DOHH2 (cell line): ENCODE measurements around the gene KLHL26.
A peak's percentile ranks its signal among the peaks of the same experiment; 100 is the strongest.
"Not testable (repeated sequence)": the region's sequence is repeated elsewhere in the genome, so short reads cannot be mapped to it uniquely, and the experiment has no call there.

Experiments used
- H3F3A ChIP-seq: fragments of 200-600 bp; sonication (generic), shearing (Covaris generic); 2 replicates; pipeline ENCODE4 v1.6.0; 2016; ENCODE audit warnings: antibody characterized with exemption, mild to moderate bottlenecking; ENCODE audit not compliant: control insufficient read depth, insufficient read depth
- H3K27ac ChIP-seq: fragments of 200-600 bp; sonication (generic); 2 replicates; pipeline ENCODE4 v1.5.1; 2014; ENCODE audit warnings: low read depth, mild to moderate bottlenecking, low read length, moderate library complexity
- H3K27me3 ChIP-seq: fragments of 200-600 bp; sonication (generic); 2 replicates; pipeline ENCODE4 v1.6.1; 2014; ENCODE audit warnings: mild to moderate bottlenecking, low read length, mixed read lengths; ENCODE audit not compliant: control insufficient read depth
- H3K36me3 ChIP-seq: fragments of 200-600 bp; sonication (generic); 2 replicates; pipeline ENCODE4 v1.6.1; 2014; ENCODE audit warnings: mild to moderate bottlenecking, low read length, moderate library complexity, mixed read lengths; ENCODE audit not compliant: control insufficient read depth
- H3K4me1 ChIP-seq: fragments of 200-600 bp; sonication (generic); 2 replicates; pipeline ENCODE4 v1.6.1; 2014; ENCODE audit warnings: mild to moderate bottlenecking, low read length, mixed read lengths; ENCODE audit not compliant: control insufficient read depth
- H3K4me2 ChIP-seq: fragments of 200-600 bp; sonication (generic); 2 replicates; pipeline ENCODE4 v1.6.0; 2014; ENCODE audit warnings: mild to moderate bottlenecking, low read length, moderate library complexity
- H3K4me3 ChIP-seq: fragments of 200-600 bp; sonication (generic); 2 replicates; pipeline ENCODE4 v1.5.1; 2014; ENCODE audit warnings: mild to moderate bottlenecking, low read length, mixed read lengths
- H3K79me2 ChIP-seq: fragments of 200-600 bp; sonication (generic); 2 replicates; pipeline ENCODE4 v1.6.1; 2014; ENCODE audit warnings: mild to moderate bottlenecking, low read length, mixed read lengths; ENCODE audit not compliant: control insufficient read depth
- H3K9me2 ChIP-seq: fragments of 200-600 bp; sonication (generic); replicated peaks from 2 replicates; pipeline ENCODE4 v1.6.1; 2014; ENCODE audit warnings: mild to moderate bottlenecking, low read length, mixed read lengths; ENCODE audit not compliant: control insufficient read depth
- H3K9me3 ChIP-seq: fragments of 200-600 bp; sonication (generic); 2 replicates; pipeline ENCODE4 v1.6.1; 2014; ENCODE audit warnings: antibody characterized with exemption, low read length, mixed read lengths; ENCODE audit not compliant: control insufficient read depth, insufficient read depth
- H4K20me1 ChIP-seq: fragments of 200-600 bp; sonication (generic); 2 replicates; pipeline ENCODE4 v1.6.0; 2014; ENCODE audit warnings: low read depth, mild to moderate bottlenecking, antibody characterized with exemption, low read length, moderate library complexity; ENCODE audit not compliant: control insufficient read depth, insufficient read depth
- CTCF ChIP-seq: fragments of 200-600 bp; sonication (generic); IDR thresholded peaks from one replicate; pipeline ENCODE4 v1.5.1; 2014; ENCODE audit warnings: antibody characterized with exemption, mild to moderate bottlenecking, low read depth, low read length; ENCODE audit not compliant: poor library complexity, severe bottlenecking
- EZH2phosphoT487 ChIP-seq: fragments of 200-600 bp; sonication (generic); IDR thresholded peaks from 2 replicates; pipeline ENCODE4 v1.6.1; 2017; ENCODE audit warnings: borderline replicate concordance, mild to moderate bottlenecking, antibody characterized with exemption, low read length, moderate library complexity, mixed read lengths

KLHL26 gene

DNA sequence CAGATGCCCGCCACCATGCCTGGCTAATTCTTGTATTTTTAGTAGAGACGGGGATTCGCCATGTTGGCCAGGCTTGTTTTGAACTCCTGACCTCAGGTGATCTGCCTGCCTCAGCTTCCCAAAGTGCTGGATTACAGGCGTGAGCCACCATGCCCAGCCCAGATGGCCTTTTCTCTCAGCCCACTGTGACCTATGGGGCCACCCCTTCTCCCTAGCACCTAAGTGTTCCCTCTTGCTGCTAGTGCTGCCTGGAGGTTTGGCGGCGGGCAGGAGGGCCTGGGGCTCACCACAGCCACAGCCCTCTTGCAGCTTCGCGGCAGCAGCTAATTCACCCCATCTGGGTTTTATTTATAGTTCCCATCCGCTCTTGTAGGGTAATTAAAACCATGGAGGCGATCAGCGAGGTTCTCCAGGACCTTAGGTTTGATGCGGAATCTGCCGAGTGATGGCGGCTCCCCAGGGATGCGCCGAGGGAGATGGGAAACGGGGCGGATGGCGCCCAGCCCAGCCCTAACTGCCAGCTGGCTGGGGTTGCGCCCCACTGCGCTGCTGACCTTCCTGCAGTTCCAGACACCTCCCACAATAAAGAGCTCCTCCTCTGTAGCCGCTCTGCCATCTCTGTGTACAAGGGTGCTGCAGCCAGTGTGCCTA lies 45.0 kb upstream of the KLHL26 start:
- Histone ChIP-seq H3K27ac (no peak overlapping the region), H4K20me1 (no peaks in the 10 kb centered on the region)

GRCh38 chr19:18592732-18593131 lies 44.1 kb upstream of the KLHL26 start:
- Histone ChIP-seq H3F3A (peaks cover 12% of the 10 kb centered on the region), H3K36me3 (peaks cover 22% of the 10 kb centered on the region), H3K79me2 (peaks cover 18% of the 10 kb centered on the region), H3K4me1 (peaks cover 56% of the 10 kb centered on the region)
- H3K27me3 ChIP-seq, H3K9me3 ChIP-seq, H3K9me2 ChIP-seq, H3K4me2 ChIP-seq, H3K4me3 ChIP-seq, H4K20me1 ChIP-seq, H3K27ac ChIP-seq: not testable (repeated sequence)

More for the DNA sequence above, 45.0 kb upstream of the KLHL26 start:
- no peak overlapping the region for H3K4me3 ChIP-seq
- no peaks in the 10 kb centered on the region for H3K9me3 ChIP-seq
- peaks cover 15% of the 10 kb centered on the region for H3F3A ChIP-seq
- H3K9me2 ChIP-seq = no peaks in the 10 kb centered on the region
- no peak overlapping the region for H3K4me2 ChIP-seq
- TF ChIP-seq EZH2phosphoT487 = no peak
- TF ChIP-seq CTCF = no peak
- no peaks in the 10 kb centered on the region for H3K27me3 ChIP-seq
- H3K4me1 ChIP-seq = peaks cover 55% of the 10 kb centered on the region
- peaks cover 22% of the 10 kb centered on the region for H3K36me3 ChIP-seq
- H3K79me2 ChIP-seq = peaks cover 18% of the 10 kb centered on the region

- Histone ChIP-seq H3K4me1 (peaks cover 54% of the 10 kb centered on the region), H3K4me2 (peak overlapping the region; percentile 89), H3K27me3 (no peaks in the 10 kb centered on the region), H4K20me1 (no peaks in the 10 kb centered on the region), H3K27ac (peak overlapping the region; percentile 32; the same call in 1 of the 2 replicates), H3K9me2 (no peaks in the 10 kb centered on the region), H3K4me3 (peak overlapping the region; percentile 77), H3F3A (peaks cover 9% of the 10 kb centered on the region), H3K36me3 (peaks cover 22% of the 10 kb centered on the region), H3K79me2 (peaks cover 18% of the 10 kb centered on the region), H3K9me3 (no peaks in the 10 kb centered on the region)
- TF ChIP-seq CTCF = no peak
- TF ChIP-seq EZH2phosphoT487 = no peak
Measured at GRCh38 chr19:18593367-18594095, 43.3 kb upstream of the KLHL26 start.
